ENCODE results near the gene EBI3.
"Not testable (repeated sequence)": the region's sequence is repeated elsewhere in the genome, so short reads cannot be mapped to it uniquely, and the experiment has no call there.

Gene EBI3

DNA sequence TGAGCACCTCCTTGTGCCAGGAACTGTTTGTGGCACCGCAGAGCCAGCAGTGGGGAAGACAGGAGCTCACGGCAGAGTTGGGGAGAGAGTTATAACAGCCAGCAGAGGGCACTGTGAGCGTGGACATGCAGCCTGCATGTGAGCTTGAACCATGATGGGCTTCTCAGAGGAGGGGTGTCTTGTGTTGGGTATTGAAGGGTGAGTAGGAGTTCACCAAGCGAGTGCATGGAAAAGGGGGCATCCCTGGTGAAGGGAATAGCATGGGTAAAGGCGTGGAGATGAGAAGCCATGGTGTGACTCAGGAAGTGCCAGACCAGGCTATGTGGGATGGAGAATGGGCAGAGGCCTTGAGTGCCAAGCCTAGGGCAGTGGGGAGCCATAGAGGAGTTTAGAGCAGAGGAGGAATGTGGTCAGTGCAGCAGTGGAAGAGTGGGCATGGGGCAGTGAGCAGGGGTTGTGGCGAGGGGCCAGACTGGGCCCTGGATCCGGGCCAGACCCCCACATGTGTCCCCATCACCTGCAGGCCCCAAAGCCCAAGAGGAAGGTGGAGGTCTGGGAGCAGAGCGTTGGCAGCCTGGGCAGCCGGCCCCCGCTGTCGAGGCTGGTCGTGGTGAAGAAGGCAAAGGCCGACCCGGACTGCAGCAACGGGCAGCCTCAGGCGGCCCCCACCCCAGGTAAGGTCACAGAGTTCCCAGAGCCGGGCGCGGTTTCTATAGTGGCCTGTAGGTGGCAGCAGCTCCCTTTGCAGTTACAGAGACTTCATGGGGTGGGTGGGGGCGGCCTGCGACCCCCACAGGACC is 38.0 kb downstream of the EBI3 start:
- H3K4me3 ChIP-seq (ENCODE audit: low read depth, low read length): no peak overlapping the region
- TF ChIP-seq CTCF (IDR thresholded peaks at IDR 0.05; ENCODE audit: low read depth, low read length): peak; percentile 85
- DNase-seq (ENCODE audit: low read depth, low spot score): peak; percentile 29
- in situ Hi-C loops (cut with HindIII; ENCODE audit: low sequenced_read_pairs): no loop called here

DNA sequence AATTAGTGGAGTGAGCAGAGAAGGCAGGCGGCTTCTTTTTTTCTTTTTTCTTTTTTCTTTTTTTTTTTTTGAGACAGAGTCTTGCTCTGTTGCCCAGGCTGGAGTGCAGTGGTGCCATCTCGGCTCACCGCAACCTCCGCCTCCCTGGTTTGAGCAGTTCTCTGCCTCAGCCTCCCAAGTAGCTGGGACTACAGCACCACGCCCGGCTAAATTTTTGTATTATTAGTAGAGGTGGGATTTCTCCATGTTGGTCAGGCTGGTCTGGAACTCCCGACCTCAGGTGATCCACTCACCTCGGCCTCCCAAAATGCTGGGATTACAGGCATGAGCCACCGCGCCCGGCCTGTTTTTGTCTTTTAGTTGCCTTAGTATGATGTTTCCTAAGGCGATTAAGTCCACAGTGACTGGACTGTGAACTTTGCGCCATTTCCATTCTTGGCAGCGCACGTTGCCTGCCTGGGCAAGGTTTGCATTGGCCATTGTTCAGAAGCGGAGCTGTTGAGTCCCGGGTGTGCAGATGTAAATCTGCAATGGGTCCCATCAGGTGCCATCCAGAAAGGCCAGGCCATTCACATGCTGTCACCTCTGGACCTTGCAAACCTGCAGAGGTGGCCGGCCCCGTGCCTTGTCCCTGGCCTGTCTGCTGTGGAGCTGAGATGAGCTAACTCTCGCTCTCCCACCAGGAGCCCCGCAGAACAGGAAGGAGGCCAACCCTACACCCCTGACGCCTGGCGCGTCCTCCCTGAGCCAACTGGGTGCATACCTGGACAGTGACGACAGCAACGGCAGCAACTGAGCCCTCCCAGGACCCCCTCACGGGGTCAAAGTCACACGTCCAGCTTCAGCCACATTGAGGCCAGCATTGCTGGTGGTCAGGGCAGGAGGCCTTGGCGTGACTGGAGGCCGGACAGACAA is 38.8 kb downstream of the EBI3 start:
- no peak for DNase-seq (ENCODE audit: low read depth, low spot score)
- no peak for TF ChIP-seq CTCF (IDR thresholded peaks at IDR 0.05; ENCODE audit: low read depth, low read length)
- H3K4me3 ChIP-seq (ENCODE audit: low read depth, low read length): no peak overlapping the region
- in situ Hi-C loops (cut with HindIII; ENCODE audit: low sequenced_read_pairs): no loop called here

GRCh38 chr19:4268816-4269430 is 39.6 kb downstream of the EBI3 start:
- no peak for TF ChIP-seq CTCF (IDR thresholded peaks at IDR 0.05; ENCODE audit: low read depth, low read length)
- in situ Hi-C loops (cut with HindIII; ENCODE audit: low sequenced_read_pairs): no loop called here
- no peak overlapping the region for H3K4me3 ChIP-seq (ENCODE audit: low read depth, low read length)
- no peak for DNase-seq (ENCODE audit: low read depth, low spot score)

- no peak for TF ChIP-seq CTCF (IDR thresholded peaks at IDR 0.05; ENCODE audit: low read depth, low read length)
- H3K4me3 ChIP-seq (ENCODE audit: low read depth, low read length): no peak overlapping the region
- DNase-seq (ENCODE audit: low read depth, low spot score): no peak
- in situ Hi-C loops (cut with HindIII; ENCODE audit: low sequenced_read_pairs): no loop called here
Measured at GRCh38 chr19:4272894-4273293, 43.6 kb downstream of the EBI3 start.

GRCh38 chr19:4274321-4274686 is 45.0 kb downstream of the EBI3 start:
- H3K4me3 ChIP-seq (ENCODE audit: low read depth, low read length); in situ Hi-C loops (cut with HindIII; ENCODE audit: low sequenced_read_pairs); DNase-seq (ENCODE audit: low read depth, low spot score): not testable (repeated sequence)

DNA sequence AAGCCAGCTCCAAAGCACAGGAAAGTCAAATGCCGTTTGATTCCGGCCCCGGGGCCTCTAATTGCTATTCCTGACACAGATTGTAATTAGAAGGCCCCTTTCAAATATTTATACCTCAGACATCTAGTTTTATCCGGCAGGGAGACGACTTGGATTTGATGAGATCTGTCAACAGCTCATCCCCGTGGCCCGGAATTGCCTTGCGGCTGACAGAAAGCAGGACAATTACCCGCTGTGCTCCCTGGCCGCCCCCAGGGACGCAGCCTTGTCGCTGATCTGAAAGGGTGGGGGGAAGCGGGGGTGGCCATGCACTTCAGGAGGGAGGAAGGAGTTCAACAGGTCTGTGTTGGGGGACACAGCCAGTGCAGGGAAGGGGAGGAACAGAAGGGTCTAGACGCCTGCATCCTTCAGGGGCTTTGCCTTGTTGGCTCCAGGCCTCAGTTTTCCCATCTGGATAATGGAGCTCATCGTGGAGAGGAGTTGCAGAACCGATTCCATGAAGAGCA is 47.9 kb downstream of the EBI3 start:
- TF ChIP-seq CTCF (IDR thresholded peaks at IDR 0.05; ENCODE audit: low read depth, low read length): no peak
- H3K4me3 ChIP-seq (ENCODE audit: low read depth, low read length): no peak overlapping the region
- in situ Hi-C loops (cut with HindIII; ENCODE audit: low sequenced_read_pairs): no loop called here
- no peak for DNase-seq (ENCODE audit: low read depth, low spot score)
